GM21576 (cell line): Measurements from ENCODE around the gene HTR7.

Experiments used
- ATAC-seq: cut with Tn5 transposase; IDR thresholded peaks from one replicate; pipeline ENCODE4 v1.9.1; 2021; ENCODE audit warnings: mild to moderate bottlenecking, moderate library complexity; ENCODE audit not compliant: unreplicated experiment

Gene HTR7

DNA sequence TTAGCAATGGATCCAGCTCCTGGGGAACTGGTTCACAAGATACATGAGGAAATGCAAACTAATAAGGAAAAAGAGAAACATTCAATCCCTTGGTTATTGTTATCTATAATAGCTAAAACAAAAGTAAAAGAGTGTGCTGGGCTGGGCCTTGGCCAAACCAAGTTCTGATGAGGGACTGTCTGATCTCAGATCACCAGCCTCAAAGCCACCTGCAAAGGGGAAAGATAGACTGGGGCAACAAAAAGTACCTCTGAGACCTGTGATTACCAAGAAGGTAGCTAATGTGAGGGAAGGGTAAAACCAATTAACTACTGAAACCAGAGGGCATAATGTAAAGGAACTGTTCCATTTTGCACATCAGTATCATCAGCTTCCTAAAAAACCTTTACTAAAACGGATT, 51.2 kb downstream of the HTR7 start:
- ATAC-seq: no peak

DNA sequence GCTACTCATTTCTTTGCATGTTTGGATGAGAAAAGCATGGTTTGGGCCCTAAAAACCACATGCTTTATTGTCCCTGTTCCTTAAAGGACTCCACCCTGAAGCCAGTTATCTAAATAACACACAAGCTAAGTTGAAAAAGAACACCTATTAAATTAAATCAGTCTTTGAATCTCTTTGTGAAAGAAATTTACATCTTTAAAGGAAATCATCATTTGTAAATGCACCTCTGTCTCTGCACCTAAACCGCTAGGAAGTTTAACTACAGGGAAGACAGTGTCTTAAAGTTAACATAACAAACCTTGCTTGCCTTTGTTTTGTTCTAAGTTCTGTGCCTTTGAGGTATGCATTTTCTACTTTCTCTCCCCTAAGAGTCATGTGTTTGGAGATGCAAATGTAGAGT, 52.6 kb downstream of the HTR7 start:
- ATAC-seq: no peak

DNA sequence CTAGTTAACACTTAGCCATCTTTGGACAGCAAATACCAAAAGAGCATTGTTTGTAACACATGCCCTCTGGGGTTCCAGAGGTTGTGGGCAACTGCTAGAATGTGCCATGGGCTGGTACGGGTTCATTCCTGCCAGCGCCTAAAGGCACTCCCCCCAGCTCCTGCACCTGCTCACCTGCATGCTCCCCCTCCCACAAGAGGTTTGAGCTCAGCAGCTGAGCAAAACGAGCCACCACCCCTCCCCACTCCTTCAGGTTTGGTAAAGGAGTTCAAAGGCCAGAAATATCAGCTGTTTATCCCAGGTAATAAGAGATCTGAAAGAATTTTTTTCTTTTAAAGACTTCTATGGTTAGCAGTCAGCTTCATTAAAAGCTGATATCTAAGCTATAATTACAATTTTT, 53.5 kb downstream of the HTR7 start:
- no peak for ATAC-seq

DNA sequence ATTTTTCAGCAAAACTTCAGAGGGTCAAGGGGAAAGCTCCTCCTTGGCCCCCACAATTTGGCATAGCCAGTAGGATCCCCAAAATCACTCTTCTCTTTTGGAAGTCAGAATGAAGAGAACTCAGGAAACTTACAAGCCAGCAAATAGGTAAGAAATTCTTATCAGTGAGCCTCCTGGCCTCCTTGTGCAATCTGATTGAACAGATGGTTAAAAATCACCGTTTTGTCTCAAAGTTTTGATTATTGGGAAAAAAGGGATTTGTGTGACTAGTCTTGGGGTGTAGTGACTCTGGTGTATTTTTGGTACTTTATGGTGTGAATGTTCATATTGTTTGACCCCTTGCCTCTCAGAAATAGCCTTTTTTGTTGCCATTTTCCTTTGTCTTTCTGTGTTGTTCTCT, 56.2 kb downstream of the HTR7 start:
- no peak for ATAC-seq

DNA sequence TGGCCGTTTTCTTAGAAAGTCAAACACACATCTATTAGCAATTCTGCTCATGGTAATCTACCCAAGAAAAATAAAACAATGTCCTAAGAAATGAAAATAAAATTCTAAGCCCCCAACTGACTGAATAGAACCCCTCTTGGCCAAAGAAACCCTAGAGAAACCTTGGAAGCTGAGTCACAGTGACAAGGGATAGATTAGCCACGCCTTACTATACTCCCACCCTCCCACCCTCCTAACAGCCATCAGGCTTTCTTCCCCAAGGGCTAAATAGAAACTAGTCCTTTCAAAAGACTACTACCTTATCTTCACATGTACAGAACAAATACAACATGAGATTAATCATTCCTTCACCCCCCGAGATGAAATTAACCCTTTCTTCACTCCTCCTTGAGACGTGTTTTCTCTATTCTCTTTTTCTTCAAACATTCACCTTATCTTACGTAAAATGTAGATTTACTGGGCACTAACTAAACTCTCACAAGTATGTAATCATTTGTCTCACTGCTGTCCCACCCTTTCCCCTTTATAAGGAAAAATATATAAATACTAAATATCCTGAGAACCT, 57.5 kb downstream of the HTR7 start:
- ATAC-seq: no peak

DNA sequence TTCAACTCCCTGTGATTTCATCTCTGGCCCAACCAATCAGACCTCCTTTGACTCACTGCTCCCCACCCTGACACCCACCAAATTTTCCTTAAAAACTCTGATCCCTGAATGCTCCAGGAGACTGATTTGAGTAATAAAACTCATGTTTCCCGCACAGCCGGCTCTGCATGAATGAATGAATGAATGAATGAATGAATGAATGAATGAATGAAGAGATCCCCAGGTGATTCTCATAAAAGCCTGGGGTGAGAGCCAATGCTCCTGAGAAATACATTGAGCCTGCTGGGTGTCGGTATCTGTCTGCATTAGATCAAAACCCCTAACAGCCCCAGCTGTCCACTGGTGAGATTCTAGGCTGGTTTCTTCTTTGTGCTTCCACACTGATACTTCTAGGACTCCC, 58.7 kb downstream of the HTR7 start:
- no peak for ATAC-seq

DNA sequence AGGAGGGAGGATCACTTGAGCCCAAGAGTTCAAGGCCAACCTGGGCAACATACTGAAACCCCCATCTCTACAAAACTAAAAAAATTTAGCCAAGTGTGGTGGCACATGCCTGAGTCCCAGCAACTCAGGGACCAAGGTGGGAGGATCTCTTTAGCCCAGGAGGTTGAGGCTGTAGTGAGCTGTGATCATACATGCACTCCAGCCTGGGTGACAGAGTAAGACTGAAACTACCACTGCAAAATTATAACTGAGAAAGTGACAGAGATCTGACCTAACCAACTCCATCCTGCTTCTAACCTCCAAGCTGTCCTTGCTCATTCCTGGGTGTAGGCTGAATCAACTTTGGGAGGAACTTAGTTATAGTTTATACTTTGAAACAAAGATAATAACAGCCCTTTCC, 59.4 kb downstream of the HTR7 start:
- no peak for ATAC-seq

DNA sequence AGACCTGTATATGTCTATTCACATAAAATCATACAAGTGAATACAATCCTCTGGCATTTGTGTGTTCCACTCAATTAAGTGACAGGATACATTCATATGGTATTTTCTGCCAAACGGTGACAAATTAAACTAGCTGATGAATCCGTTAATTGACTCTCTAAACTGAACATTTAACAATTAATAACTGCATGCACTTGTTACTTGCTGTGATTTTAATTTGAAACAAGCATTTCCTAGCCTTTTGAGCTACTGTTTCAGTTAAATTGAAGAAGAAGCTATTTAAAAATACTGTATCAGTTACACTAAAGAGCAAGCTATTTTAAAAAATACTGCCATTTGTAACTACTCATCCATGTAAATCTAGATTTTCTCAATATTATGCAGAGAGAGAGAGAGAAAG, 67.4 kb downstream of the HTR7 start:
- no peak for ATAC-seq

DNA sequence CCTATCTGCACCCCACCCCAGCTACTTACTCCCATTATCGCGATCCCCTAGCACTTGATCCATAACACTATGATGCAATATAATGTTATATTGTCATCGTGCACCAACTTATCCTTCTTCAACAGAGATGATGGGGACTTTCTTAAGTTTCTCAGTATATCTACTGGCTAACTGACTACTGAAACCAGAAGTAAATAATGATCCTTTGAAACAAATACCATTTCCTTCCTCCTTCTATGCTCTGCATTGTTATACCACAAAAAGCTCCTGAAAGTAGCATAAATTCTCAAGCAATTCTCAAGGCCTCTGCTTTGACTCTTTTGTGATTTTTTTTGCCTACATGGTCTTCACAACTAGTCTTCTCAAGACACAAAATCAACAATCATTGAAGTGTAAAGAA, 68.9 kb downstream of the HTR7 start:
- ATAC-seq: peak; percentile 91

DNA sequence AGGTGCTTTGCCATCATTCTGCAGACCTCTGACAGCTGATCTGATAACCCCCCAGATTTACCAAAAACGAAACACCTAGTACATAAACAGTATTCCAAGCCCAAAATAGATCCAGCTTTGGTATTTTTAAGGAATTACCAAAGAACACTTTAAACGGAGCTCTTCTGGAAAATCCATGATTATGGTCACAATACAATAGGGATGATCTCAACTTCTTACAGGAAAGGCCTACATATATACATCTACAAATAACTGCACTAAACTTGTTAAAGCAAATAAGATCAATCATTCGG, 69.7 kb downstream of the HTR7 start:
- ATAC-seq: no peak

DNA sequence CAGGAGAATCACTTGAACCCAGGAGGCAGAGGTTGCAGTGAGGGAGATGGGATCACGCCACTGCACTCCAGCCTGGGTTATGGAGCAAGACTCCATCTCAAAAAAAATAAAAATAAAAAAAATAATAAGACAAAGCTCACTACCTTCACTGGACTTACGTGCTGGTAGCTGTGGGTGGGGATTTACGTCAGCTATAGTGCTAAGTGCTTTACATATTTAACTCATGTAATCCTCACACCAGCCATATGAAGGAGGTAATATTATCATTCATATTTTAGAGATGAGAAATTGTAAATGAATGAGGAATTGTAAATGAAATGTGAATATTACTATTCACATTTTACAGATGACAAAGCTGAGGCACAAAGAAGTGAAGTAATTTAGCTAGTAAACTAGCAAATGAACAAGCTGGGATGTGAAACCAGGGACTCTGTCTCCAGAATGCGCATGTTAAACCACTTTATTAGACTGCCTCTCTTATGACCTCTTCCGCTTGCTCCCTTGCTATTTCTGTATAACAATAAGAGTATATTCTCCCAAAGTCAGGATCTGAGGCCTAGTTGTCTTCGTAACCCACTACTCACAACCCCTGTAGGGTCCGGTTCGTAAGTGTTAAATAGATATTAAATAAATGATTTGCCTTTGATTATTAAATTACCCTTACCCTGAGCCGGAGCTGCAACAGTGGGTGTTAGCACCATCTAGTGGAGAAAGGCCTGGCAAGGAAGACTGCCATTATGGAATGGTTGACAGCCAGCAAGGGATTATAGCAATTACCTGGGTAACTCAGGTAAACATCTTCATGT, 70.2 kb downstream of the HTR7 start:
- no peak for ATAC-seq

DNA sequence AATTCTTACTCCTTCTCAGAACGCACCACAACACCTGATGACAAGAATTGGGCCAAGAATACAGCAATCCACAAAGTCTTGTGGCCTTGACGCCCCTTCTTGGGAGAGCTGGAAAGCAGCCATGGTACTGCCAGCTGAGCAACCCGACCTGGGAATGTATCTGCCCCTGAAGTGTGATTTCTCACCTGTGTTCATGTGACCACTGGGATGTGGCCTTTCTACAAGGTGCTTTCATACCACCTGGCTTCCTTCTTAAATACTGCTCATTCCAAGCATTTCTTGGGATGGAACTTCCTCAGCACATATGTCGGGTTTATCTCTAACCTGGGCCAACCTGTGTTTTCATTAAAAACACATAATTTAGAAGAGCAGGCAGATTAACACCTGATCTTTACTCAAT, 72.1 kb downstream of the HTR7 start:
- ATAC-seq: no peak

DNA sequence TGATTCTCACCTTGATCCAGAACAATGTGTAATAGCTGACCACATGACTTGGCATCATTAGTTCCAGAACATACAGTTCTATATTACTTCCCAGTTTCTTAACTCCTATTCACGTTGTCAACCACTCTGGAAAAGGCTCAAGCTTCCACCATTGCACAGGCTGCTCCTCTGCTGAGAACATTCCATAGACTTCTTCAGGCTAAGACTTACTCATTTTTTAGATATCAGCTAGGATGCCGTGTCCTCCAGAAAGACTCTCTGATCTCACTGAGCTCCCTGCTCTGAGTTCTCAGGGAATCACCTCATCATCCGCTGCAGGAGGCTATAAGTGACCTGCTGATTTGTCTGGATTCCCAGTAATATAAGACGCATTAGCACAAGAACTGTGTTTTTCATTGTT, 73.1 kb downstream of the HTR7 start:
- no peak for ATAC-seq

DNA sequence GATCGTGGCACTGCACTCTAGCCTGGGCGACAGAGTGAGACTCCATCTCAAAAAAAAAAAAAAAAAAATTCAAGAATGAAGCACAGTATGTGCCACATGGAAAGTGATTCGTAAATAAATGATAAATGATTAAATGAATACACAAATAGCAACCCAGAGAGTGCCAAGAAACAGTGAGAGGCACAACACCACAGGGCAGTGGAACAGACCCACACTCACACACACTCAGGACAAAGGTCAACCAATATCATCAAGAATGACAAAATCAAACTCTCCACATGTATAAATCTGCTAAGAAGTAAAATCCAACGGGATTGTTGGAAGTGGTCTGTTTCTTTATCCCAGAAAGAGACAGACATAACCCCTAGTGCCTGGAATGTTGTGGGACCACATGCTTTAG, 77.4 kb downstream of the HTR7 start:
- ATAC-seq: no peak

DNA sequence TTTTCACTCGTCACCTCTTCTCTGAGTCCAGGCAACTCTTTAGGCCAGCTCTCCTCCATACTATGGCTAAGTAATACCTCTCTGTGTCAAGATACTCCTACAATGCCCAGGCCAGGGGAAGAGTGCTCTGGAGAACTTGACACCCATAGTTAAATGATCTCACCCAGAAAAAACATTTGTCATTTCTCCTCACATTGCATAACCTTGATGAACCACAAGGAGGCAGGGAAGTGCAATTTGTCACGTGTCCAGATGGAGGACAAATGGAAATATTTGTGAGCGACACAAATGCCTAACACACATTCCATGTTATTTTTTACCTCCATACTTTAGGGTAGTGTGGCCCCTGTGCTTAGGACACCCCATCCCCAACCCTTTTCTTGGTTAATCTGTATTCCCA, 78.3 kb downstream of the HTR7 start:
- ATAC-seq: no peak

DNA sequence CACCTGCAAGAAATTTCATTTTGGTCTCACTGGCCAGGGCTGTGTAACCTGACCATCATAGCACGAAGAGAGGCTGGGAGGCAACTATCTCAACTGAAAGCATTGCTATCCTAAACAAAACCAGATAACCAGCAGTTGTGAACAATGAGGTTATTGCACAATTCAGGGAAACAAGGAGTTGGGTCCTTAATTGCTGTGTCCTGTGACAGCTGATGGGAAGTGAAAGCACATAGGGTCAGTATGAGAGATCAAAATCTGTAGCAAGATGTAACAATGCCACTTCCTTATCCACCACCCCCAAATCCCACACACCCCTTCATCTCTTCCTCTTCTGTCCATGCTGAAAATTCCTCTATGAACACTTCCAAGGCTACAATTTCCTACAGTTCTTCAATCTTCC, 80.2 kb downstream of the HTR7 start:
- ATAC-seq: no peak

DNA sequence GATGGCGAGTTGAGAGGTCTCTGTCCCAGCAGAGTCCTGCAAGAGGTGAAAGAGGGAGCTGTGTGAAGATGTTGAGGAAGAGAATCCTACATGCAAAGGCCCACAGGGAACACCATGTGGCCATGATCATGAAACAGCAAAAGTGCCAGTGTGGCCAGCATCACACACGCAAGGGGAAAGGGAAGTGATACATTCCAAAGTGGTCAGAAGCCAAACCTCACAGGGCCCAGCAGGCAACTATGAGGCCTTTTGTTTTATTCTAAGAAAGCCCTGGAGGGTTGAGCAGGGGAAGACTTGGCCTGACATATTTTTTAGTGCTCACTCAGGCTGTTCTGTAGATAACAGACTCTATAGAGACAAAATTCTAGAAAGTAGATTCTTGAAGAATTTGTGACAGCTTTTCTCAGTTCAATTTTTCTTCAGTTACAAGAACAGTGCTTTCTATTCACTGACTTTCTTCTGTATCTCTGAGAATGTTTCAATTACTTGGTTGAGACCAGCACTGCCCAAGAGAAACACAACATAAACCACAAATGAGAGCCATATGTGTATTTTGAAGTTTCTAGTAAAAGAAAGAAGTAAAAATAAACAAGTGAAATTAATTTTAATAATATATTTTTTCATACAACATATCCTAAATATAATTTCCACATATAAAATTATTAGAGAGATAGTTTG, 82.3 kb downstream of the HTR7 start:
- ATAC-seq: no peak

DNA sequence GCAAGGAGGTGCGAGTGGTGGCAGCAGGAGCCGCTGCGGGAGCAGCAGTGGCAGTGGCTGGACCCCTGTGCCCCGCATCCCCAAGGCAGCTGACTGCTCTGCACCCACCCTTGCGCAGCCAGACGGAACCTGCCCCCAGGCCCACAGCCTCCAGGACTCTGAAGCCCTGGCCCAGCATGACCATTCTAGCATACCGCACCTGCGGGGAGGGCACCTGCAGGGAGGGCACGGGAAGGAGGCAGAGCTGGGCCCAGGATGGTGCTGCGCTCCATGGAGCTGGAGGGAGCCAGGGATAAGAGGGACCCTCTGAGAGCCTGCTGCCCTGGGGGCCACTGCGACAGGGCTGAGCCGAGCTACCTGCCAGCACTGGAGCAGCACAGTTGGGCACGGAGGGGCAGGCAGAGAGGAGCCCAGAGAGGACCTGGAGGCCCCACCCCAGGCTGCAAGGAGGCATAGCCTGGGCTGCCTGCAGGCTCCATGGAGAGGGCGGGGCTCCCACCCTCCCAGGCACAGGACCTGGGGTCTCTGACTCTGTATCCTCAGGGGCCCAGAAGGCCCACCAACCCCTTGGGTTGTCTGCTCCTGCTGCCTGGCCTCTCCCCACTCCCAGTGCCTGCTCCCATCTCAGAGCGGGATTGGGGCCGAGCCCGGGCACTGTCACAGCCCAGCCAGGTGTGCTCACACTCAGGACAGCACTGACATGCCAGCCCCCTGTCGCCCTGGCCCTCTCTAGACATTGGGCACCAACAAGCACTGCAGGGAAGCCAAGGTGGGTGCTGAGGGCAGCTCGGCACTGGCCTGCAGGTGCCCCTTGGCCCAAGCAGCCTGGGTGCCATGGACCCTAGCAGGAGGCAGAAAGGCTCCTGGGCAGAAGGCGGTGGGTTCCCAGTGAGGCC, 87.6 kb downstream of the HTR7 start:
- no peak for ATAC-seq

DNA sequence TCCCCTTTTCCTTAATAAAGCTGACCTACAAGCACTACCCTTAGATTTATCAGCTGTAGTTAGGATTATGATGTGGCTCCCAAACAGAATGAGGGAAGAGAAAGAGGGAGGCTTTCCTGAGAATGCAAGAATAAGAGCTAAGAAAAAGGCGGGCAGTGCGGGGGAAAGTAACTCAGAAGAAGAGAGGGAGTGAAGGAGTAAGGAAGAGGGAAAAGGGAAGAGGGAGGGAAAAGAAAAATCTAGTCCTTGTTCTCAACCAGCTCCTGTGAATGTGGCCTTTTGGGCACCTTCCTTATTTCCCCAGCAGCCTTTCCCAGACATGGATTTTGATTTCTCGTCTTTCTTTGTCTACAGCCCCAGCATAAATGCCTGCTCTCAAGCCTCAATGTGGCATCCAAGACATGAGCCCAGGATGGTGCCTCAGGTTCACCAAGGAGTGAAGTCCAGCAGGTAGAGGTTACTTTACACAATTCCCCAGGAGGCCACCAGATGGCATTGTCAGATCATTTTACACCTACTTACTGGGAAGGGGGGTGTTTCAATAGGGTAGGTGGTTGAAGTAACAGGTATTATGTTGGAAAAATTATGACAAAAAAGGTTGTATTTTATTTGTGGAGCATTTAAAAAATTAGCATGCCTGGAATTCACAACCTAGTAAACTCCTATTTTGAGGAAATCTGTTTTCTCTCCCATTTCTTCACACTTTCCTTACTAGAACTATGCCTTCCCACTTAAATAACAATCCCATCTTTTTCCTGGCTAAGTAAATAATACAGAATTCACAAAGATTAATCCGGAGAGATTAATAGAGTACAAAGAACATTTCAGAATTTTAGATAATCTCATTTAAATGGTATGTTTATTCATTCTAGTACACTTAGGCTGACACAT, 106.5 kb downstream of the HTR7 start:
- ATAC-seq: peak; percentile 68

DNA sequence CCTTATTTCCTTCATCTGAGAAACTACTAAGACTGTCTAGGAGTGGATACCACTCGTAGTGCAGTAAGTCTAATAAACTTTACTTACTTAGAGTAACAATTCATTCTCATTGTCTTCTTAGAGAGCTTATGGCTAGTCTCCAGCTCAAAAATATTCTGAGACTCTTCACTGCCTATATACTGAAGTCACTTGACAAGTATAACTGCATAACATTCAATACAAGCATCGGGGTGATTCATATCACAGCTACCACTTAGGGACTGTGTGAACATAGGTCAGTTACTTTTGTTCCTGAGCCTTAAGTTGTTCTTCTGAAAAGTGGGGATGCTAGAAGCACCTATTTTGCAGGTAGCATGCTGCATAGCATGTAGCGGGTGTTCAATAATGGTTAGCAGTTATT, 111.0 kb downstream of the HTR7 start:
- no peak for ATAC-seq

DNA sequence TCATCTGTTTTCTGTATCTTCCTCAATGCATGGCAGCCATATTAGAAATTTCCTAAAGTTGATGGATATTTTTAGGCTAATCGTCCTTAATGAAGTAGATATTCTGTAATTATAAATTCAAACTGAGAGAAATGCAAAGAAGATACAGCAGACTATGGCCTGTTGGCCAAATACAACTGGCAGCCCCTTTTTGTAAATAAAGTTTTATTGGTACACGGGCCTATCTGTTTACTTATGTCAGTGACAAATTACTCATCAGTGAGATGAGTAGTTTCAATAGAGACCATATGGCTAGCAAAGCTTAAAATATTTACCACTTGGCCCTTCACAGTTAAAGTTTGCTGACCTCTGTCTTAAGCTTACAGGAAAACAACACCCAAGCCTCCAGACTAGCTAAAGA, 112.3 kb downstream of the HTR7 start:
- ATAC-seq: no peak
